HG03039 (cell line): ENCODE data around the gene UBL7.
A peak's percentile ranks its signal among the peaks of the same experiment; 100 is the strongest.

Experiments
- ATAC-seq: cut with Tn5 transposase; IDR thresholded peaks from one replicate; pipeline ENCODE4 v1.9.1; 2021; ENCODE audit warnings: mild to moderate bottlenecking, moderate library complexity; ENCODE audit not compliant: unreplicated experiment

UBL7 gene

GRCh38 chr15:74442604-74443003 is 18.4 kb downstream of the UBL7 start:
- no peak for ATAC-seq

- ATAC-seq: no peak
These were observed 18.9 kb downstream of the UBL7 start for GRCh38 chr15:74442063-74442462.

DNA sequence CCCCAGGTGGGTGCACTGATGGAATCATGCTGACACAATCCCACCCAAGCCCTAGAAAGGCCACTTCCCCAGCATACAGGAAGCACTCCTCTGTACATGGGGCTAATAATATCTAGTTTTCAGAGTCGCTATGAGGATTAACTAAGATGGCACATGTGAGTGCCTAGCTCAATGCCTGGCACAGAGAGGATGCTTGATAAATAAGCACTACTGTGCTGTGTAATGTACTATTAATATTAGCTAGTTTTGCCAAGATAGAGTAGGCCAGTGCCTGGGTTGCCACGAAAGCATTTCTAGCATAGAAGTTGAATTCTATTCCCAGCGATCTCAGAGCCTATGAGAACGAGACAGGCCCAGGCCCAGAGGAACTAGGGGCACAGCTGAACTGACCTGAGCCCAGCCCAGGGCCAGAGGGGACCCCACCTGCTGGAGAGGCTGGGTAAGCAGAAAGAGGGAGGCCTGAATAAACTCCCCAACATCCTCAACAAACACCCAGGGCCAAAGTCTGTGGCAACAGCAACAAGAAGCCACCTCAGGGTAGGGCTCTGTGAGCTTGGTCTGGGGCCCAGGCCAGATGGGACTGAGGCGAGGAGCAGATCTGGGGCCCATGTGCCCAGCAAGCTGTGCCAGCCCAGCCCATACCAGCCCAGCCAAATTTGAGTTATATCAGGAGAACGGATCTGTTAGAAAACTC is 19.6 kb downstream of the UBL7 start:
- no peak for ATAC-seq

DNA sequence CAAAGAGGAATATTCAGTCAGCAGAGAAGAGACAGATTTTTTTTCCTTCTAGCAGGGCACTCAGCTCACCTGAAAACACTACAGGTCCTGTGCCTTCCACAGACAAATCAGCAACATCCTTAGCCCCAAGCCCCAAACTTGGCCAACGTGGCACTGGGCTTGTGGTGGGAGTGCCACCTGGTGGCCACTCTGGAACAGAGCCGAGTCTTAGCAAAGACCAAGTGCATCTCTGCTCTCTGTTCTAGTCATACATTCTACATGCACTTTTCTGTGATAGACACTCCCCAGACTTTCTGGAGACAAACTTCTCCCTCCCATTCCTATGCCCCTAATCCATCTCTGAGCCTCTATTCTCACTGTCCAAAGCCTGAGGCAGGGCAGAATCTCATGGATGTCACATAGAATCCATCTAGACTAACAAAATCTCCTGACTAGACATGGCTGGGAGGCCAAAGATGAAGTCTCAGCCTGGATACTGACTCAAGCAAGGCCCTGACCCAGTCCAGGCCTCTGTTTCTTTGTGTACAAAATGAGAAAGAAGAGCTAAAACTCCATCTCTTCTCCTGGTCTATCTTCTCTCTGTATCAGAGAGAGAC is 22.1 kb downstream of the UBL7 start:
- no peak for ATAC-seq

DNA sequence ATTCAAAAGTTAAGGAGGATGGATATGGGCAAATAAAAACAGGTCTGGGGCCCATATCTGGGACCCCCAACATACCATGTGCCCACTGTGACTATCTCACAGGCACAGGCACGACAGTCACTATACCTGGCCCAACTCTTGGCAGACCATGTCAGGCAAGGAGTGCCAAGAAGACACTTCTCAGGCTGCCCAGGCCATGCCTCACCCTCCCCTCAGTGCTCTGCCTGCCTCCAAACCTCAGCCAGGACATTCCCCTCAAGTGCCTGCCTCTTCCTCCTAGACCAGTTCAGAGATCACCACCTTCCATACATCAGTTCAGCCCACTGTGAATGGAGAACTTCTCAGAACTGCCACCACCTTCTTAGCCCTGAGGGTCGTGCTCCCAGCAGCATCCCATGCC is 22.8 kb downstream of the UBL7 start:
- no peak for ATAC-seq

GRCh38 chr15:74434263-74435136 is 26.5 kb downstream of the UBL7 start:
- no peak for ATAC-seq

- peak; percentile 64 for ATAC-seq
These were observed 27.2 kb downstream of the UBL7 start, which contains the start of gene SEMA7A for GRCh38 chr15:74433592-74434262. SEMA7A (minus strand) TSS chr15:74433958; CDS start chr15:74433918, 40 bp downstream.

DNA sequence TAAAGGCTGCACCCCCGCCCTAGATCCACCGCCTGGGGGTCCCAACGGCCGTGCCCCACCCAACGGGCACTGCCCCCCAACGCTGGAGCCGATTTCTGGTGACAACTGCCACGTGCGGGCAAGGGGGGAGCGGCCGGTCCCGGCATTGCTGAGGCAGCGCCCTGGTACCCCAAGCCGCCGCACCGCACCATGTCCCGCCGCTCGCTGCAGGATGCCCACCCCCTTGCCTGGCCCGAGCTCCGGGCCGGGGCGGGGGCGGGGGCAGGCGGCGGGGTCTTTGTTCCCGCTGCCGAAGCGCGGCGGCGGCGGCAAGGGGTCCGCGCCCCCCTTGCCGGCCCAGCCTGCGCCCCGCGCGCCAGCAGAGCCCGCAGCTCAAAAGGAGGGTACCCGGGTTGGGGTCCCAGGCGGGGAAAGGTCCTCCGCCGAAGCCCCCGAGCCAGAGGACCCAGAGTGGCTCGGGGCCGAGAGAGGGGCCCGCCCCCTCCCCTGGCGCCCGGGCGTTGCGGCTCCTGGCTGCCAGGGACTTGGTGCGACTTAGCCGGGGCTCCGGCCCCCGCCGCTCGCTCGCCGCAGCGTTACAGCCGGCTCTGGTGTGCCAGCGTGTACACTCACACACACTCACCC is 27.9 kb downstream of the UBL7 start:
- ATAC-seq: peak; percentile 15

DNA sequence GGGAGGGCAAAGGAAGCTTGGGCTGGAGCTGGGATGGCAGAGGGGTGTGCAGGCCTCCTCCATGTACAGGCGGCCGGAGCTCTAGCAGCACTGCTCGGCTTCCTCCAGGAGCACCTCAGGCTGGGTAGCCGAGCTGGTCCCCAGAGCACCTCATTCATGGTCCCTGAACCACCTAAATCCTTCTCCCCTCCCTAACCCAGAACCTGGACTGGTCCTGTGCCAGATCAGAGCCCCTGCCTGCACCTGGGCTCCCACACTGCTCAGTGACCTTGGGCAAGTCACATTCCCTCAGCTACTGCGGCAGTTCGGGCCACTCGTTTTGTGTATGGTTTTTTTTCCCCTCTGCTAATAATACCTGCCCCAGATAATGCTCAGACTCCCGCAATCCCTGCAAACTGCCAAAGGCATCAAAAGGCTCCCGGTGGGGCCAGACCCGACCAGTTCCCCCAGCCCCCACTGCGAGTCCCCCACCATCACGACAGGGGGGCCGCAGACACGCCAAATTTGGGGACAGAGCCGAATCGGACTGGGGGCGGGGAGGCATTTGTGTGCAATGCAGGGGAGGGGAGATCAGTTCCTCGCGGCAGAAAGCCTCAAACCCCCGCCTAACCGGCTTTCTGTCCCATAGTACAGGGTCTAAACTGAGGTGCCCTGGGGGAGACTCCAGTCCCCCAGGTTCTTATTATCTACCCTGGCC is 28.5 kb downstream of the UBL7 start:
- no peak for ATAC-seq

DNA sequence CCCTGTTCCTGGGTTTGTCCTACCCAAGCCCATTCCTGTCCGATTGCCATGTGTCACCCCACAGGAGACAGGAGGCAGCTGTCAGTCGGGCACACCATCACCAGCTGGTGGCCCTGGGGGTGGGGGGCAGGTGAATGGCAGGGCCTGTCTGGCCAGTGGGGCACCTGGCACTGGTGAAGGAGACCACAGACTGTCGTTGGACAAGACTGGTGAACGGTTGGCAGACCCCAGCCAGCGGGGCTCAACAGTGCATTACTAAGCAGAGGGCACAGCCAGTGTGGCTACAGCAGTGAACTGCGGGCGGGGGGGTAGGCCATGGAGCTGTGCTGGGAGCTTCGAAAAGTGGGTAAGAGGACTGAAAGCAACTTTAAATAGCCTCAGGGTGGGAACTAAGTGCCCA is 29.3 kb downstream of the UBL7 start:
- no peak for ATAC-seq

DNA sequence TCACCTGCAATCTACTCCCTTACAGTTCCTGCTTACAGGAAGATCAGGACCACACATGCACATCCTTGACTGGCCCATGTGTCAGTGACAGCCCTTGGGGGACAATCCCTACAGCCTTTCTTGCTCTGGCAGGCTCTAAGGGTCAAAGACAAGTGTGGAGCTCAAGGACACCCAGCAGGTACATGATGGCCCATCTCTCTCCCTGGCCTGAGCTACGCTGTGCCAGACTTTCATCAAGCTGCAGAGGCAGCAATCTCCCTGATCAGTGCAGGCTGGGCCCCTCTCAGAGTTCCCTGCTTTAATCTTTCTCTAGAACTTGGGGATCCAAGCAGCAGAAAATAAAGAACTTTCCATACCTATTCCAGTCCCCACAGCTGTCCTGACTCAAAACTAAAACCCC is 29.8 kb downstream of the UBL7 start:
- no peak for ATAC-seq

DNA sequence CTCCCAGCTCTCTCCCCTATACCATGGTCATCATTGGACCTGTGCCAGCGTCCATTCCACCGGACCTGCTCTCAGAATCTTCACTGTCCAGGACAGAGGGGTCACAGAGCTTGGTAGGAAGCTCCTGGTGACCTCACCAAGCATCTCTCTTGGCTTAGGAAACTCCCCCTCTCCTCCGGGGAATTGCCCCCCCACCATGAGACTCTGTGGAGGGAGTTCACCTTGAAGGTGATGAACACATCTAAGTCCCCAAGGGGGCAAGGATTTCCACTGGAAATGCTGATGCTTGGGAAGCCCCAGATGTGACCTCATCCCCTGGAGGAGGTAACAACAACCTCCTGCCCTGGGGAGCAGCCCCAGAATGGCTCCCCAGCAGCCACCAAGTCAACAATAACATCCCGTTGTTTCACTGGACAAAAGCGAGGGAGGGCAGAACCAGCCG is 30.4 kb downstream of the UBL7 start:
- ATAC-seq: no peak

GRCh38 chr15:74429781-74430400 is 31.1 kb downstream of the UBL7 start:
- ATAC-seq: no peak

DNA sequence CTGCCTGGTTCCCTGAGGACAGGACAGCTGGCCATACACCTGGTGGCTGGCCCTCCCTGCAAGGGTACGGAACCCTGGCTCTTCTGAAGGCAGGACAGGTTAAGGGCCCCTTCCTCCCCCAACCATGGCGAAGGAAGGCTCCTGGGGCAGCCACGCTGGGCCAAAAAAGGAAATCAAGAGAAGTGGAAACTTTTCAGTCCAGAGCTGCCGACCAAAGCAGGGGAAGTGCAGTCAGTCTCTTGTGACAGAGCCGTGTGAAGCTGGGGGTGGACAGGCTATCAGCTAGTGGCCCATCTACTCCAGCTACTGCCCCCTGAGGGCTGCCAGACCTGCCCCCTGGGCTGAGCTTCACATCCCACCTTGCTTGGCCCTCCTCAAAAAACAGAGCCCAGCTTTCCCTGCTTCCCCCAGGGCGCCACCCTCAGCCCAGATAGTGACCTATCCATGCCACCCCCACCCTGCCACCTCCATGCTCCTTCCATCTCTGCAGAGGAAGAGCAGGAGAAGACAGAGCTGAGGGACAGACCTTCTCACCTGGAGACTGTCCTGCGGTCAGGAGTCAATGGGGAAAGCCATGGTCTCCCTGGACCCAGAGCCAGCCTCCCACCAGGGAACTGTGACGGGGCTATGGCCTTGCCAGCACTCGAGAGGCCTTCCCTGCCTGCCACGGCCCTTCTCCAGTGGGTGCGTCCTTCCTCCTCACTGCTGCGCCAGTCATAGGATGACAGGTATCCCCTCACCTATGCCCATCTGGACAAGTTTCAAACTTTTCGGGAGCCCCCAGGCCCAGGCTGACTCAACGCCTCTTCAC is 31.8 kb downstream of the UBL7 start:
- ATAC-seq: no peak

DNA sequence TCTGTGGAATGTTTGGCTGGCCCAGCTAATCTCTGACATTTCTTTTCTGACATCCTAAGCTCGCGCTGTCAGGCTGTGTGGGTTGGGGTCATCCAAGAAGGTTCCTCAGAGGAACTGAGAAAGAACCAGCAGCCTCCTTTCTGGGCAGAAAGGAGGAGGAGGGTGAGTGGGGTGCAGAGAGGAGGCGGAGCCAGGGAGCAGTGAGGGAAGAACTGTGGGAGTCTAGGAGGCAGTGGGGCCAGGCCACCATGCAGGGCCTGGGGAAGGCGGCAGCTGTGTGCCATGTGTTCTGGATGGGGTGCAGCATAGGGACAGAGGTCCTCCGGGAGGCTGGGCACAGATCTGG is 32.5 kb downstream of the UBL7 start:
- no peak for ATAC-seq

- no peak for ATAC-seq
These were observed 33.1 kb downstream of the UBL7 start for GRCh38 chr15:74427607-74428441.

DNA sequence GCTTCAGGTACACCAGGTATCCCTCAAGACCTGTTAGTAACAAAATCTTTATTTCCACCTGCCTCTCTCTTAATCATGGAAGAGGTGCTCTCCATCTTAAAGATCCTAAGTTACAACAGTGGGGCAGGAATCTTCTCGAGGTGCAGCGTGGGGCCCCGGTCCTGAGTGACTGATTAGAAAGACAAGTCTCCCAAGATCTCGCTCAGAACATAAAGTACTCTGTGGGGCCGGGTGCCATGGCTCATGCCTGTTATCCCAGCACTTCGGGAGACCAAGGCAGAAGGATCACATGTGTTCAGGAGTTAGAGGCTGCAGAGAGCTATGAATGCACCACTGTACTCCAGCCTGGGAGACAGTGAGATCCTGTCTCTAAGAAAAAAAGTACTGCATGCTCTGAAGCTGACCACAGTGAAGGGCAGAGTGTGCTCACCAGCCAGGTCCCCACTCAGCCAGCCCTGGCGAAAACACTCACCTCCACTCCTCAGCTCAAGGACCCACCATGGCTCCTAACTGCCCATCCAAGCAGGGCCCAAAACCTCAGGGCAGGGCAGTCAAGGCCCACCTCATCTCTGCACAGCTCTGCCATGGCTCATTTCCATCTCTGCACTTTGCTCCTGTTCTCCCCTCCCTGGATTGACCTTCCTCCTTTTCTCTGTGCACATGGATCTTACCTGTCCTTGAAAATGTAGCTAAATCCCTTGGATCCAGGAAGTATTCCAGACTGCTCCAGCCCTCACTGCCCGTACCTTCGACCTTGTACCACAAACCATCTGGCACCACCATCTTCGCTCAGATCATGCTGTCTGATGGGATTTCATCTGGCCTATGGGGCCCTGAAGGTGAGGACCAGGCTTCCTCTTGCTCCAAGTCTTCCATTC is 34.3 kb downstream of the UBL7 start:
- ATAC-seq: no peak
